Stimulated activated CD4-positive, alpha-beta T cell treated with anti-CD3 and anti-CD28 coated beads, Interleukin-2, amount 100 ng/mL, for 48 hours (primary cell): ENCODE data around the gene ORC4.
"Not testable (repeated sequence)": the region's sequence is repeated elsewhere in the genome, so short reads cannot be mapped to it uniquely, and the experiment has no call there.

Experiments used
- DNase-seq, 2 donors: peaks; one replicate each; pipeline ENCODE4 v3.0.0-alpha.2; 2020

Gene ORC4

GRCh38 chr2:148013876-148014275 lies 6.7 kb downstream of the ORC4 start:
- no peak for DNase-seq

- DNase-seq, result not testable (repeated sequence)
Observed at GRCh38 chr2:148008411-148008810, 12.1 kb downstream of the ORC4 start.

GRCh38 chr2:148007219-148007900 lies 13.2 kb downstream of the ORC4 start:
- DNase-seq, result no peak

- no peak for DNase-seq
Observed at GRCh38 chr2:148006249-148007007, 14.1 kb downstream of the ORC4 start.

- not testable (repeated sequence) for DNase-seq
Observed at GRCh38 chr2:148002420-148002819, 18.1 kb downstream of the ORC4 start.

GRCh38 chr2:148000095-148000494 lies 20.4 kb downstream of the ORC4 start:
- no peak for DNase-seq

GRCh38 chr2:147999126-147999525 lies 21.4 kb downstream of the ORC4 start:
- DNase-seq, result no peak

GRCh38 chr2:147998203-147998602 lies 22.3 kb downstream of the ORC4 start:
- DNase-seq, result no peak

- no peak for DNase-seq
Observed at GRCh38 chr2:147996828-147997227, 23.7 kb downstream of the ORC4 start.

- DNase-seq, result not testable (repeated sequence)
Observed at GRCh38 chr2:147994965-147995364, 25.6 kb downstream of the ORC4 start.

- no peak for DNase-seq
Observed at GRCh38 chr2:147989809-147990403, 30.6 kb downstream of the ORC4 start.

- DNase-seq, result no peak
Observed at GRCh38 chr2:147989102-147989501, 31.4 kb downstream of the ORC4 start.

GRCh38 chr2:147980940-147981528 lies 39.5 kb downstream of the ORC4 start:
- DNase-seq, result no peak

GRCh38 chr2:147977679-147978078 lies 42.9 kb downstream of the ORC4 start:
- DNase-seq, result no peak

- DNase-seq, result no peak
Observed at GRCh38 chr2:147976102-147976501, 44.4 kb downstream of the ORC4 start.

GRCh38 chr2:147968571-147968970 lies 52.0 kb downstream of the ORC4 start:
- no peak for DNase-seq

- no peak for DNase-seq
Observed at GRCh38 chr2:147952118-147952517, 68.4 kb downstream of the ORC4 start.

GRCh38 chr2:147945660-147946059 lies 74.9 kb downstream of the ORC4 start:
- DNase-seq, result no peak

GRCh38 chr2:147939313-147939712 lies 81.2 kb downstream of the ORC4 start:
- DNase-seq, result no peak

GRCh38 chr2:147937744-147938349 lies 82.7 kb downstream of the ORC4 start:
- no peak for DNase-seq

- DNase-seq, result no peak
Observed at GRCh38 chr2:147934881-147935620, 85.5 kb downstream of the ORC4 start.

GRCh38 chr2:147933931-147934330 lies 86.6 kb downstream of the ORC4 start:
- no peak for DNase-seq
